KG1 (cell line): Measurements from ENCODE around the gene GAREM1.
"Not testable (repeated sequence)": the region's sequence is repeated elsewhere in the genome, so short reads cannot be mapped to it uniquely, and the experiment has no call there.

ENCODE experiments used
- DNase-seq: peaks from one replicate; lab custom pipeline; 2025; lab: John Stamatoyannopoulos, UW

GAREM1 gene

GRCh38 chr18:32368170-32368569 is 102.5 kb downstream of the GAREM1 start:
- DNase-seq = no peak

GRCh38 chr18:32366586-32367538 is 103.8 kb downstream of the GAREM1 start:
- DNase-seq = no peak

- DNase-seq = no peak
Measured at GRCh38 chr18:32362484-32362883, 108.2 kb downstream of the GAREM1 start.

GRCh38 chr18:32360682-32361345 is 109.9 kb downstream of the GAREM1 start:
- DNase-seq = no peak

- DNase-seq = no peak
Measured at GRCh38 chr18:32358529-32358928, 112.2 kb downstream of the GAREM1 start.

- DNase-seq = no peak
Measured at GRCh38 chr18:32358075-32358474, 112.6 kb downstream of the GAREM1 start.

- no peak for DNase-seq
Measured at GRCh38 chr18:32355896-32356295, 114.8 kb downstream of the GAREM1 start.

GRCh38 chr18:32354518-32354917 is 116.2 kb downstream of the GAREM1 start:
- no peak for DNase-seq

GRCh38 chr18:32353257-32353656 is 117.4 kb downstream of the GAREM1 start:
- no peak for DNase-seq

- DNase-seq = no peak
Measured at GRCh38 chr18:32351032-32351431, 119.7 kb downstream of the GAREM1 start.

GRCh38 chr18:32349728-32350395 is 120.8 kb downstream of the GAREM1 start:
- no peak for DNase-seq

GRCh38 chr18:32346671-32347070 is 124.0 kb downstream of the GAREM1 start:
- no peak for DNase-seq

GRCh38 chr18:32343634-32344033 is 127.0 kb downstream of the GAREM1 start:
- no peak for DNase-seq

- not testable (repeated sequence) for DNase-seq
Measured at GRCh38 chr18:32341112-32341511, 129.6 kb downstream of the GAREM1 start.

- DNase-seq = no peak
Measured at GRCh38 chr18:32339045-32339444, 131.6 kb downstream of the GAREM1 start.

GRCh38 chr18:32337821-32338220 is 132.9 kb downstream of the GAREM1 start:
- no peak for DNase-seq

- no peak for DNase-seq
Measured at GRCh38 chr18:32337347-32337746, 133.3 kb downstream of the GAREM1 start.

- DNase-seq = no peak
Measured at GRCh38 chr18:32335228-32335627, 135.5 kb downstream of the GAREM1 start.

GRCh38 chr18:32333781-32334180 is 136.9 kb downstream of the GAREM1 start:
- DNase-seq = no peak

- no peak for DNase-seq
Measured at GRCh38 chr18:32332708-32333107, 138.0 kb downstream of the GAREM1 start.

GRCh38 chr18:32328974-32329373 is 141.7 kb downstream of the GAREM1 start:
- no peak for DNase-seq

GRCh38 chr18:32328379-32328778 is 142.3 kb downstream of the GAREM1 start:
- no peak for DNase-seq
